HG03378 (cell line): ENCODE measurements around the gene TMUB1.

ENCODE experiments used
- ATAC-seq: cut with Tn5 transposase; IDR thresholded peaks from one replicate; pipeline ENCODE4 v1.9.1; 2021; ENCODE audit warnings: mild to moderate bottlenecking, moderate library complexity; ENCODE audit not compliant: unreplicated experiment

TMUB1 gene

GRCh38 chr7:151035026-151035717 is 48.1 kb downstream of the TMUB1 start:
- no peak for ATAC-seq

- no peak for ATAC-seq
Measured at GRCh38 chr7:151034312-151035025, 48.8 kb downstream of the TMUB1 start.

- ATAC-seq, result no peak
Measured at GRCh38 chr7:151033864-151034249, 49.4 kb downstream of the TMUB1 start.

- no peak for ATAC-seq
Measured at GRCh38 chr7:151032936-151033863, 50.1 kb downstream of the TMUB1 start.
